ENCODE measurements around the gene PLCB2. TPM values are rescaled to one million over a fixed set of nuclear protein-coding genes. Genes with fewer than 3 reads are reported as not detected.

PLCB2 gene
- polyA plus RNA-seq, 1 of the 3 experiments (the other 2 are of a cell fraction): 0.15 TPM

- CTCF ChIA-PET: interaction anchor here (0.9 to 34.5 kb wide), 15 partner anchors 8 to 194 kb away, joined by 3 to 720 read pairs (median 4); partner anchors contain the start of genes ANKRD63 and PLCB2
- H3K27ac ChIP-seq (ENCODE audit: low read depth in 2 of 2, low read length in 1 of 2): no peak overlapping the region
- no peaks in the 10 kb centered on the region for H3K9me2 ChIP-seq
- H3K9me3 ChIP-seq: no peaks in the 10 kb centered on the region
- H3K9ac ChIP-seq: no peak overlapping the region
- 92% methylated on average over 13 of the region's 19 CpGs for WGBS (ENCODE audit: low lambda C conversion rate)
- H3K27me3 ChIP-seq (ENCODE audit: insufficient read depth): peaks cover 5% of the 10 kb centered on the region; the same call in 1 of the 2 replicates
- DNase-seq: no peak
- H3K4me3 ChIP-seq (ENCODE audit: low read depth in 2 of 2, low read length in 1 of 2): no peak overlapping the region; a peak in 1 of 4 replicates
- TF ChIP-seq CHD2 (IDR thresholded peaks at IDR 0.05; ENCODE audit: low read length, partially characterized antibody): no peak
- TF ChIP-seq FOXJ3 (CRISPR knock-in tag; IDR thresholded peaks at IDR 0.05): no peak
- TF ChIP-seq MAX (IDR thresholded peaks at IDR 0.05; ENCODE audit: low read depth): no peak
- TF ChIP-seq REST (IDR thresholded peaks at IDR 0.05; ENCODE audit: low read depth, low read length): no peak
- peaks cover 5 to 24% of the 10 kb centered on the region in 2 experiments; a peak in 2 of 4 replicates for H3K4me1 ChIP-seq (ENCODE audit: control insufficient read depth in 1 of 2, insufficient read depth in 2 of 2, low read depth in 1 of 2, low read length in 1 of 2)
- peaks cover 5% of the 10 kb centered on the region; the same call in 1 of the 2 replicates for H4K20me1 ChIP-seq (ENCODE audit: insufficient read depth)
- peaks cover 4% of the 10 kb centered on the region for H3F3A ChIP-seq (replicated peaks; ENCODE audit: insufficient read depth)
- no peaks in the 10 kb centered on the region for H3K36me3 ChIP-seq (replicated peaks in 1 of 2; ENCODE audit: control insufficient read depth in 1 of 2, insufficient read depth in 2 of 2, low read length in 1 of 2)
- no peaks in the 10 kb centered on the region for H3K79me2 ChIP-seq (ENCODE audit: insufficient read depth)
- H3K4me2 ChIP-seq: peak overlapping the region; percentile 80
- POLR2A ChIA-PET: interaction anchor here (0.8 to 1.8 kb wide), 4 partner anchors 8 to 166 kb away, joined by 3 to 5 read pairs (median 4); no protein-coding TSS in a partner anchor
- H2AFZ ChIP-seq (ENCODE audit: low read depth): no peak overlapping the region
Observed at GRCh38 chr15:40239693-40240618, 67.8 kb downstream of the PLCB2 start.

GRCh38 chr15:40239404-40239692 is 68.4 kb downstream of the PLCB2 start:
- Histone ChIP-seq H3K27ac (ENCODE audit: low read depth in 2 of 2, low read length in 1 of 2) (no peak overlapping the region), H3K9me2 (no peaks in the 10 kb centered on the region), H3K4me3 (ENCODE audit: low read depth in 2 of 2, low read length in 1 of 2) (peak overlapping the region; percentile 40 to 56), H2AFZ (ENCODE audit: low read depth) (0 out of 2 replicates have a peak overlapping the region, but pooled peaks have one; percentile 38), H3K9me3 (no peaks in the 10 kb centered on the region), H3K79me2 (ENCODE audit: insufficient read depth) (no peaks in the 10 kb centered on the region), H3K4me2 (peak overlapping the region; percentile 80), H4K20me1 (ENCODE audit: insufficient read depth) (peaks cover 5% of the 10 kb centered on the region; the same call in 1 of the 2 replicates), H3K36me3 (replicated peaks in 1 of 2; ENCODE audit: control insufficient read depth in 1 of 2, insufficient read depth in 2 of 2, low read length in 1 of 2) (no peaks in the 10 kb centered on the region), H3K27me3 (ENCODE audit: insufficient read depth) (peaks cover 5% of the 10 kb centered on the region; the same call in 1 of the 2 replicates), H3K9ac (no peak overlapping the region), H3K4me1 (ENCODE audit: control insufficient read depth in 1 of 2, insufficient read depth in 2 of 2, low read depth in 1 of 2, low read length in 1 of 2) (peaks cover 5 to 24% of the 10 kb centered on the region in 2 experiments; a peak in 2 of 4 replicates), H3F3A (replicated peaks; ENCODE audit: insufficient read depth) (peaks cover 4% of the 10 kb centered on the region)
- TF ChIP-seq RAD21 (IDR thresholded peaks at IDR 0.05; ENCODE audit: low read length) (no peak), MXI1 (IDR thresholded peaks at IDR 0.05; ENCODE audit: low read depth, low read length) (peak; percentile 2; the same call in 1 of the 2 replicates)
- ChIA-PET POLR2A (interaction anchor here (0.8 to 1.8 kb wide), 3 partner anchors 9 to 167 kb away, joined by 3 to 5 read pairs (median 4); no protein-coding TSS in a partner anchor), CTCF (interaction anchor here (1.1 to 34.5 kb wide), 12 partner anchors 9 to 182 kb away, joined by 3 to 720 read pairs (median 5); partner anchors contain the start of gene PLCB2)
- 62% methylated on average over 5 of the region's 5 CpGs for WGBS (ENCODE audit: low lambda C conversion rate)
- DNase-seq: peak; percentile 60

All from SK-N-SH (cell line).